Left ventricle myocardium inferior (tissue), 1 donor: Measurements from ENCODE around the gene IREB2. TPM values are rescaled to one million over a fixed set of nuclear protein-coding genes. Genes with fewer than 3 reads are reported as not detected.

Source experiments
- DNase-seq: peaks from one replicate; pipeline ENCODE4 v3.0.0-alpha.2; 2020
- H3K27ac ChIP-seq: fragments of 200-600 bp; replicated peaks from 2 replicates; pipeline ENCODE4 v1.8.0; 2021
- H3K27me3 ChIP-seq: fragments of 200-600 bp; 2 replicates; pipeline ENCODE4 v1.8.0; 2021; ENCODE audit warnings: low read depth
- H3K36me3 ChIP-seq: fragments of 200-600 bp; 2 replicates; pipeline ENCODE4 v1.8.0; 2021
- H3K4me1 ChIP-seq: fragments of 200-600 bp; 2 replicates; pipeline ENCODE4 v1.8.0; 2021
- H3K4me3 ChIP-seq: fragments of 200-600 bp; 2 replicates; pipeline ENCODE4 v1.8.0; 2021; ENCODE audit warnings: mild to moderate bottlenecking, moderate library complexity
- H3K9me3 ChIP-seq: fragments of 200-600 bp; replicated peaks from 2 replicates; pipeline ENCODE4 v1.8.0; 2021
- CTCF ChIP-seq: fragments of 200-600 bp; IDR thresholded peaks from 2 replicates; pipeline ENCODE4 v1.8.0; 2021; ENCODE audit warnings: antibody characterized with exemption, mild to moderate bottlenecking, borderline replicate concordance
- intact Hi-C: fragments of 100-400 bp; cut with micrococcal nuclease; formaldehyde crosslinking; loops from one replicate; pipeline ENCODE4 v1.11.0; 2022
- total RNA-seq: library from RNA; stranded (reverse); fragmentation: NEBNext Ultra II Directional; extraction: Animal tissue kit (Norgen Biotek cat#: 25700); gene quantifications from one replicate; pipeline ENCODE4 v1.2.1, GENCODE V29; 2021
- donor health status: DM: no; HTN: yes; CAD: no; lungs with severe emphysema.

IREB2 gene
- total RNA-seq, 1 donor from 2014 or later = 23.6 TPM

- H3K27me3 ChIP-seq = peaks cover 41% of the 10 kb centered on the region
- TF ChIP-seq CTCF = no peak
- no peaks in the 10 kb centered on the region for H3K36me3 ChIP-seq
- no peaks in the 10 kb centered on the region for H3K9me3 ChIP-seq
- intact Hi-C loops = loop anchor here (10.0 kb wide), 1 partner anchor 50 kb away; the partner anchor contains the start of gene CRABP1
- no peak overlapping the region for H3K27ac ChIP-seq
- no peak overlapping the region for H3K4me3 ChIP-seq
- no peak for DNase-seq
- no peaks in the 10 kb centered on the region for H3K4me1 ChIP-seq
Observed at GRCh38 chr15:78394981-78395616, 42.9 kb upstream of the IREB2 start.

GRCh38 chr15:78396186-78396814 lies 41.7 kb upstream of the IREB2 start:
- intact Hi-C loops = loop anchor here (10.0 kb wide), 1 partner anchor 51 kb away; the partner anchor contains the start of gene CRABP1
- Histone ChIP-seq H3K27me3 (peaks cover 43% of the 10 kb centered on the region), H3K36me3 (no peaks in the 10 kb centered on the region), H3K4me1 (no peaks in the 10 kb centered on the region), H3K4me3 (no peak overlapping the region), H3K9me3 (no peaks in the 10 kb centered on the region), H3K27ac (no peak overlapping the region)
- no peak for DNase-seq
- TF ChIP-seq CTCF = no peak

- Histone ChIP-seq H3K9me3 (no peaks in the 10 kb centered on the region), H3K27me3 (peaks cover 42% of the 10 kb centered on the region), H3K36me3 (no peaks in the 10 kb centered on the region), H3K4me1 (no peaks in the 10 kb centered on the region), H3K27ac (no peak overlapping the region), H3K4me3 (no peak overlapping the region)
- intact Hi-C loops = loop anchor here (10.0 kb wide), 1 partner anchor 52 kb away; the partner anchor contains the start of gene CRABP1
- peak; percentile 37 for TF ChIP-seq CTCF
- DNase-seq = peak; percentile 25
Observed at GRCh38 chr15:78396976-78397375, 41.0 kb upstream of the IREB2 start.

GRCh38 chr15:78397382-78397781 lies 40.6 kb upstream of the IREB2 start:
- Histone ChIP-seq H3K4me1 (no peaks in the 10 kb centered on the region), H3K27ac (no peak overlapping the region), H3K4me3 (no peak overlapping the region), H3K9me3 (no peaks in the 10 kb centered on the region), H3K27me3 (peaks cover 42% of the 10 kb centered on the region), H3K36me3 (no peaks in the 10 kb centered on the region)
- no peak for TF ChIP-seq CTCF
- intact Hi-C loops = loop anchor here (10.0 kb wide), 1 partner anchor 53 kb away; the partner anchor contains the start of gene CRABP1
- DNase-seq = no peak

GRCh38 chr15:78398076-78398825 lies 39.8 kb upstream of the IREB2 start:
- Histone ChIP-seq H3K27me3 (peaks cover 50% of the 10 kb centered on the region), H3K27ac (no peak overlapping the region), H3K9me3 (no peaks in the 10 kb centered on the region), H3K4me3 (no peak overlapping the region), H3K4me1 (no peaks in the 10 kb centered on the region), H3K36me3 (no peaks in the 10 kb centered on the region)
- no peak for DNase-seq
- TF ChIP-seq CTCF = no peak
- intact Hi-C loops = loop anchor here (10.0 kb wide), 1 partner anchor 53 kb away; the partner anchor contains the start of gene CRABP1
